SK-N-SH treated with all-trans-retinoic acid at 6 μM for 48 hours (cell line): Measurements from ENCODE around the gene LTBP2.

Experiments used
- POU6F1 ChIP-seq: fragments of 250-450 bp; sonication (Bioruptor Pico); IDR thresholded peaks from 2 replicates; pipeline ENCODE4 v1.8.0; 2021; ENCODE audit warnings: low read depth, mild to moderate bottlenecking, moderate library complexity, borderline replicate concordance
- TOX ChIP-seq: fragments of 250-450 bp; sonication (Bioruptor Pico); IDR thresholded peaks from 2 replicates; pipeline ENCODE4 v1.8.0; 2021; ENCODE audit warnings: mild to moderate bottlenecking, moderate library complexity, borderline replicate concordance
- ZFP3 ChIP-seq: fragments of 250-450 bp; sonication (Bioruptor Pico); IDR thresholded peaks from 2 replicates; pipeline ENCODE4 v1.5.0; 2020; ENCODE audit warnings: mild to moderate bottlenecking, moderate library complexity
- ZNF70 ChIP-seq: fragments of 450-650 bp; formaldehyde crosslinking; IDR thresholded peaks from 2 replicates; pipeline ENCODE4 v1.5.0; 2020; ENCODE audit warnings: mild to moderate bottlenecking, moderate library complexity
- TF ChIP-seq, protein P1 (sequence below): fragments of 250-450 bp; sonication (Bioruptor Pico); IDR thresholded peaks from 2 replicates; pipeline ENCODE4 v1.8.0; 2020; ENCODE audit warnings: mild to moderate bottlenecking, moderate library complexity, borderline replicate concordance

- TF ChIP-seq, protein P1, sequence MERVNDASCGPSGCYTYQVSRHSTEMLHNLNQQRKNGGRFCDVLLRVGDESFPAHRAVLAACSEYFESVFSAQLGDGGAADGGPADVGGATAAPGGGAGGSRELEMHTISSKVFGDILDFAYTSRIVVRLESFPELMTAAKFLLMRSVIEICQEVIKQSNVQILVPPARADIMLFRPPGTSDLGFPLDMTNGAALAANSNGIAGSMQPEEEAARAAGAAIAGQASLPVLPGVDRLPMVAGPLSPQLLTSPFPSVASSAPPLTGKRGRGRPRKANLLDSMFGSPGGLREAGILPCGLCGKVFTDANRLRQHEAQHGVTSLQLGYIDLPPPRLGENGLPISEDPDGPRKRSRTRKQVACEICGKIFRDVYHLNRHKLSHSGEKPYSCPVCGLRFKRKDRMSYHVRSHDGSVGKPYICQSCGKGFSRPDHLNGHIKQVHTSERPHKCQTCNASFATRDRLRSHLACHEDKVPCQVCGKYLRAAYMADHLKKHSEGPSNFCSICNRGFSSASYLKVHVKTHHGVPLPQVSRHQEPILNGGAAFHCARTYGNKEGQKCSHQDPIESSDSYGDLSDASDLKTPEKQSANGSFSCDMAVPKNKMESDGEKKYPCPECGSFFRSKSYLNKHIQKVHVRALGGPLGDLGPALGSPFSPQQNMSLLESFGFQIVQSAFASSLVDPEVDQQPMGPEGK = no peak
- TF ChIP-seq TOX (CRISPR knock-in tag) = no peak
- no peak for TF ChIP-seq ZFP3 (CRISPR knock-in tag)
- TF ChIP-seq ZNF70 = no peak
- TF ChIP-seq POU6F1 (CRISPR knock-in tag) = no peak
Measured at GRCh38 chr14:74579447-74580274, 32.4 kb downstream of the LTBP2 start.
